Measurements from ENCODE around the gene TMEM123. TPM values are rescaled to one million over a fixed set of nuclear protein-coding genes. Genes with fewer than 3 reads are reported as not detected.
"Not testable (repeated sequence)": the region's sequence is repeated elsewhere in the genome, so short reads cannot be mapped to it uniquely, and the experiment has no call there.

Gene TMEM123
- total RNA-seq, 1 donor from 2014 or later, result 117 TPM

DNA sequence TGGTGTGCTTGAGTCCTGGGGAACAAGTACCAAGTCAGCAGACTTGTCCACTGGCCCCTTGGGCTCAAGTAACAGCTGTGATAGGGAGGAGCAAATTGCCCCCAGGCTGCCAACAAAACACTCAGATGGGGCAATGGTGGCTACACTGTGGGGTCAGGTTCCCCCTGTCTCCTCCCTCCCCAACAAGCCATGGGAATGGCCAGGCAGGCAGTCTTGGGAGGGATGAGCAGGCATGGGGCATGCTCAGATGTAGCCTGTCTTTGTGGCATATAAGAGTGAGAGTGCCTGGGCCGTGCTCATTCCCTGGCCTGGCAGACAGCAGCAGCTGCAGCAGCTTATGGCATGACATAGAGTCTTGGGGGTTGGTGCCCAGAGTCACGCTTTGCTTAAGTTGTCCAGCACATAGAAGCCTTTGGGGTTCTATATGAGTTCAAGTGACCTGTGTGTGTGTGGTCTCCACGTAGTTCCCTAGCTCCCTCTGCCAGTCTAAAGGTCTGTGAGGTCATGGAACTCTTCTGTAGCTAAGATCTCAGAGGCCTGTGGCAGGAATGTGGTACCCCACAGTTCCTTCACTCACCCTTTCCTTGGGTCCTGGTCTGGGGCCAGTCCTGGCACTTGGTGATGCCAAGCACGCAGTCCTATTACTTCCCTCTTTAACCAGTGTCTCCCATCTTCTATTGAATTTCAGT, 60.9 kb downstream of the TMEM123 start:
- no peak for DNase-seq

DNA sequence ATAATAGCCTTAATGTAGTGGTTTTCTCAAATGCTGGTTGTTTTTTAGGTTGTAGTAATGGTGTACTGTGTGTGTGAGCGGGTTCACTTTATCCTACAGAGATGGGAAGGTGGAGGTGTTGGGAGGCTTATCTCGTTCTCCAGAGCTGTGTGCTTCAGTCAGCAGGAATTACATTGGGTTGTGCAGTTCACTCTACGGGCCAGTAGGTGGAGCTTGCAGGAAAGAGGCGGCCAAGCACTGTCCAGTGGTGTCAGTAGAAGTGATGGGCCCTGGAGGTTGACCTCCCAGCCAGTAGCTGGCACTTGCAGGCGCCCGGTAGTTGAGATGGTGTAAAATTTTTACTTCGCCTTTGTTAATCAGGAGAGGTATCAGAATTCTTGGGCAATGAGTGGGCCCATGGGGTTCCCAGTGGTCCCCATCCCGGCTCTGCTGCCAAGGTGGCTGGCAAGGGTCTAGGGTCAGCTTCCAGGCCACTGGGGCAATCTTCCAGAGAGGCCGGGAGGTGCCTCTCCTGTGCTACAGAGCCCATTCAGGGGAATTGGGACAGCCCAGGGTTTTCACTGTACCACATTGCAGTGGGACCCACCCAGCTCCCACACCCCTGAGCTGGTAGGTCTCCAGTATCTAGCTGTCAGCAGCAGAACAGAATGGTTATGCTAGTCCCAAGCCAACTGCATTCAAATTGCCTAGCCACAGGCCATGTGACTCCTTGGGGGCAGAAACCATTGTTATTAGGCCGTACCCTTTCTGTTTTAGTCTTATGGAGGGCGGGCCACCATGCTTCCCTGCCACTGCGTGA, 61.7 kb downstream of the TMEM123 start:
- DNase-seq, result no peak

DNA sequence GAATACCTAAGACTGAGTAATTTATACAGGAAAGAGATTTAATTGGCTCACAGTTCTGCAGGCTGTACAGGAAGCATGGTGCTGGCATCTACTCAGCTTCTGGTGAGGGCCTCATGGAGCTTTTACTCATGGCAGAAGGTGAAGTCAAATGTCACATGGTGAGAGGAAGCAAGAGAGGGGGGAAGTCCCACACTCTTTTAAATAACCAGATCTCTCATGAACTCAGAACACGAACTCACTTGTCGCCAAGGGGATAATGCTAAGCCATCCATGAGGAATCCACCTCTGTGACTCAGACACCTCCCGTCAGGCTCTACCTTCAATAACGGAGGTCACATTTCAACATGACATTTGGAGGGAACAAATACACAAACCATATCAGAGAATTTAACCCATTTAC, 63.3 kb downstream of the TMEM123 start:
- no peak for DNase-seq

DNA sequence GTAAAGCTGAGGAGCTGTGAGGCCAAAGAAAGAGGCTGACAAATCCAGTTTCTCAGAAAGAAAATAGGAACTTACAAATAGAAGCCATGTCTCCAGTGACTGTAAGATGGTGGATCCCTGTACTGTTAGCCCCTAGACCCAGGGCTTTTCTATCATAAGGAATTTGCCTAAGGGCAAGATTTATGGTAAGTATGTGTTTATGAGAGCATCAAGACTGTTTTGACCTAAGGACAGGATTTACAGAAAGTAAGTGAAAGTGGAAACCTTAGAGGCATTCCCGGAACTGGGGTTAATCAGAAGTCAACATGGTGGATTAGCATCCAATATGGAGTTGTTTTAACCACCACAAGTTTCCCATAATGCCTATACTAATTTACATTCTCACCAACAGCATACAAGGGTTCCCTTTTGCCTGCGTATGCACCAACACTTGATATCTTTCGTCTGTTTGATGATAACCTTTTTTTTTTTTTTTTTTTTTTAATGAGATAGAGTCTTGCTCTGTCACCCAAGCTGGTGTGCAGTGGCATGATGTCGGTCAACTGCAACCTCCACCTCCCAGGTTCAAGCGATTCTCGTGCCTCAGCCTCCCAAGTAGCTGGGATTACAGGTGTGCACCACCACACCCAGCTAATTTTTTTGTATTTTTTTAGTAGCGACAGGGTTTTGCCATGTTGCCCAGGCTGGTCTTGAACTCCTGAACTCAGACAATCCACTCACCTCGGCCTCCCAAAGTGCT, 65.4 kb downstream of the TMEM123 start:
- DNase-seq, result no peak

DNA sequence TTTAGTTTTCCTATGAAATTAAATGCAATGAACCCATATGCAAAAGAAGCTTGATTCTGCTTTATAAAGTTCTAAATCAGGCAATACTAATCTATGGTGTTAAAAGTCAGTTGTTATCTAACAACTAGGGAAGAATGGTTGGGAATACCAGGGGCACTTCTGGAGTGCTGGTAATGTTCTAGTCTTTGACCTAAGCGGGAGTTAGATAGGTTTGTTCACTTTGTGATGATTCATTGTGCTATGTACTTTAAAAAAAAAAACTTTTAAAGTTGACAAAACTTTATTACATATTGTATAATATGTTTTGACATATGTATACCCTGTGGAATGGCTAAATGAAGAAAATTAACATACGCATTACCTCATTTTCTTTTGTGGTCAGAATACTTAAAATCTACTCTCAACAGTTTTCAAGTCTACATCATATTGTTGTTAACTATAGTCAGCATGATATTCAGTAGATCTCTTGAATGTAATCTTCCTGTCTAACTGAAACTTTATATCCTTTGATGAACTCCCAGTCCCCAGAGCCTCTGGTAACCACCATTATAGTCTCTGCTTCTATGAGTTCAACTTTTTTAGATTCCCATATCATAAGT, 66.3 kb downstream of the TMEM123 start:
- DNase-seq, result no peak

DNA sequence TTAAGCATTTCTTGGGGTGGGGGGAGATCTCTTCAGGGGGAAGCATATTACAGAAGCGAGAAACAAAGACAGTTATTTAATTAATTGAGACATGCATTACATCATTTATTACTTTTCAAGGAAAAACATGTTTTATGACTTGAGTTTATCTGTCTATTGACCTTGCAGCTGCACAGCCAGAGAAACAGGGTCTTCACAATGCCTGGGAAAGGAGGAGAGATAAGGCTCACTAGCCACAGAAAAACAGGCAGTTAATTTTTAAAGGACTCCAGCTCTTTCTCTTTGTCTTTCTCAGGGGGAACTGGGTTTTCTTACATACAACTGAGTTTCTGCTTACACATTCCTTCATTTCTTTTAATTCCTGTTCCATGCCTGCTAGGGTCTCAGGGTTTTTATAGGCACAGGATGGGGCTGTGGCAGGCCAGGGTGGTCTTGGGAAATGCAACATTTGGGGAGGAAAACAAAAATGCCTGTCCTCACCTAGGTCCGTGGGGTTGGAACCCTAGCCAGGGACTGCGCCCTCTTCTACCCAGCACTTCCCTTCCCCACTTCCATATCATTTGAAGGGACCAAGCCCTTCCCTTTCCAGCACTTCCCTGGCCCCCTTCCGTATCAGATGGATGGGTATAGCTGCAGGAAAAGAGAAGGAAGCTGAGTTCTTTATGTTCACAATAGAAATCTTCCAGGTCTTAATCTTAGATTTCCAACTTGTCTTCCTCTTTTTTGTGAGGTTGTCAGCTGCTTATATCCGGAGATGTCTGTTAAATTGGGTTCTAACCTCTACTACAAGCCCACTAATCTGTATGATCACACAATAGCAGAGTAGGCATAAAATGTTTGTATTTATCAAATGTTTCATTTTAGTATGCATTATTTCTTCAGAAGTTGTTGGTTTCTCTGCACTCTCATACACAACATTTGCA, 67.2 kb downstream of the TMEM123 start:
- no peak for DNase-seq

DNA sequence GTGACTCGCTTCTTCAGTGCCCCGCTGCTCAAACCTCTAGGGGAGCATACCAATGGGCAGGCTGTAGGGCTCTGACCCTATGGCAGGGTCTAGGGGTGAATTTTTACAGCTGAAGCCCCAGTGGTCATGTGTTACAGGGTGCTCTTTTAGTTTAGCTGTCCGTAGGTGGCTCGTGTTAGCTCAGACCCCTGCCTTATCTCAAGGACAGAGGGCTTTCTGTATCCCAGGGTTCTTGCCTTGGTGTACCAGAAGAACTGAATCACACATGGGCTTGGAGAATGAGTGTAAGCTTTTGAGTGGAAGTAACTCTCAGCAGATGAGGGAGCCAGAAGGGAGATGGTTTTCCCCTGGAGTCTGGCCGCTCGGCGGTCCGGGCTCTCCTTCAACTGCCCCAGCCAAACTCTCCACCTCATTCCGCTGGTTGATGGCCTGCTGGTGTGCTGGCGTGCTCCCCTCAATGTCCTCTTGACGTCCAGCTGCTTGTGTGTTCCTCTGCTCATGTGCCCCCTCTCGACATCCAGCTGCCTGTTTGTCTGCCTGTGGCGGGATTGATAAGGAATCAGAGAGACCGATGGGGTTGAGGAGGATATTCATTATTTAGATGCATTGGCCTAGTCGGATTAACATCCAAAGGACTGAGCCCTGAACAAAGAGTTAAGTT, 68.0 kb downstream of the TMEM123 start:
- no peak for DNase-seq

DNA sequence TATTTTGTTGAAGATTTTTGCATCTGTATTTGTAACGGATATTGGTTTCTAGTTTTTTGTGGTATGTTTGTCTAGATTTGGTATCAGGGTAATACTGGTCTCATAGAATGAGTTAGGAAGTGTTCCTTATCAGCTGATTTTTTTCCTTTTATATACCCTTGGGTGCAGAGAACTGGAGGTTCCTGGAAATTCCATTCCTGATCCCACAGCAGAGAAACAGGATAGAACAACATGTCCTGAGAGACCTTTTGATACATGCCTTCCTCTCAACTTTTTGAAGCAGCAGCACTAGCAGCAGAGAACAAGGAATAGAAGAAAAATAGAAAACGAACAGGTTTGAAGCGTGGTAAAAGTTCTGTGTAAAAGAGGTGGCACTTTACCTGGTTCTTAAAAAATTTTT, 68.7 kb downstream of the TMEM123 start:
- DNase-seq, result no peak

DNA sequence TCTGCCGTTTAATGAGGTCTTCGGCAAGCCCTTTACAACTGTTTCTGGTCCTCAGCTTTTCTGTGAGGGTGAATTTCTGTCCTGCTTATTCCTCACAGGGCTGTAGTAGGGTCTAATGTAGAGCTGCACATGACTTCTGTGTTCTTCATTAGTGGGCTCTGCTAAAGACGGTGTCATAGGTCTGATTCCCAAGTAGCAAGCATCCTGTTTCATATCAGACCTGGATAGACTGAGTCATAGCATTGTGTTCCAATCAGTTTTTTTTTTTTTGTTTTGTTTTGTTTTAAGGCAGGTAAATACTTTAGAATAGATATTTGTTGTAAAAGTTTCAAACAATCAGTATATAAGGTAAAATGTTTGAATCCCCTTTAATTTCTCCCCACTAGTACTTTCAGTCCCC, 70.2 kb downstream of the TMEM123 start:
- no peak for DNase-seq

DNA sequence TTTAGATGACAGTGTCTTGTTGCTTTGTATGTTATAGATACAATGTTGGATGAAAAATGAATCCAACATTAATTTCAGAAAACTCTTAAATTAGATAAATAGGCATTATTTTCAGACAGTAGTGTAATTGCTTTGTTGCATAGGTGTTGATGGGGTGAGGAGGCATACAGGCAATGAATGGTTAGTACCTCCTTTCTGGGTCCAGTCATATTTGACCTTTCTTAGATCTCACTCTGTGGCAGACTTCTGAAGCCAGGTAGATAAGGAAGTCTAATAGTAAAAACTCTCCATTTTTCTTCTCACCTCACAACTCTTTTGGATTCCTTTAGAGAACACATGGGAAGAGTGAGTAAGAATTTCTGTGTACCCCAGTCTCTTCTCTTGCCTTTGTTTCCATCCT, 73.7 kb downstream of the TMEM123 start:
- DNase-seq, result no peak

DNA sequence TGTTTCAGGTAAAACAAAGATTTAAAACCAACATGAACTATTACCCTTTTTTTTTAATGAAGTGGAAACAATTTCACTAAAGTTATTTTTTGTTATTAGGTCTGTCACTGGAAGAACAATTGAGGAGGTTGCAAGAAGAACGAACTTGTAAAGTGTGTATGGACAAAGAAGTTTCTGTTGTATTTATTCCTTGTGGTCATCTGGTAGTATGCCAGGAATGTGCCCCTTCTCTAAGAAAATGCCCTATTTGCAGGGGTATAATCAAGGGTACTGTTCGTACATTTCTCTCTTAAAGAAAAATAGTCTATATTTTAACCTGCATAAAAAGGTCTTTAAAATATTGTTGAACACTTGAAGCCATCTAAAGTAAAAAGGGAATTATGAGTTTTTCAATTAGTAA, 74.7 kb downstream of the TMEM123 start:
- DNase-seq, result no peak

DNA sequence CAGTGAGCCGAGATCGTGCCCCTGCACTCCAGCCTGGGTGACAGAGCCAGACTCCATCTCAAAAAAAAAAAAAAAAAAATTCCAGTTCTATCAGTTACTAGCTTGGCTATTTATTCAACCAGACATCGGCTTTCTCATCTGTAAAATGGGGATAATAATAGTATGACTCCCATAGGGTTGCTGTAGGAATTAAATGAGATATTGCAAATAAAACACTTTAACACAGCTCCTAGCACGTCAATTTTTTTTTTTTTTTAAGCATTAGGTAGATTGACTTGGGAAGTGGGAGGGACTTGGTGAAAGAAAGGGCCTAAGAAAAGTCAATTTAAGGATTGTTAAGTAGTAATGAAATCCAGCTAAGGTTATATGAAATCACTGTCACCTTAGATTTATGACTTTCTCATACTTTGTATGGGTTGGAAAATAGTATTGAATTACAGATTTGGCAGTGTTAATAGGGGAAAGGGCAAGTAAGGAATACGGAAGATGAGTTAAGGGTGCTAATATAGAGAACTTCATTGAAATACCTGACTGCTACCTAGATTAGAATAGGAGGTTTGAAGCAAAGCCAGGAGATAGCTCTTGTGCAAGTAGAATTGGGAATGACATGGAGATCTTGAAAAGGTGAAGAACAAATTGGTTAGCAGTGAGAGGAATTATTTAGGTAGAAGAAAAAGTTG, 76.7 kb downstream of the TMEM123 start:
- no peak for DNase-seq

DNA sequence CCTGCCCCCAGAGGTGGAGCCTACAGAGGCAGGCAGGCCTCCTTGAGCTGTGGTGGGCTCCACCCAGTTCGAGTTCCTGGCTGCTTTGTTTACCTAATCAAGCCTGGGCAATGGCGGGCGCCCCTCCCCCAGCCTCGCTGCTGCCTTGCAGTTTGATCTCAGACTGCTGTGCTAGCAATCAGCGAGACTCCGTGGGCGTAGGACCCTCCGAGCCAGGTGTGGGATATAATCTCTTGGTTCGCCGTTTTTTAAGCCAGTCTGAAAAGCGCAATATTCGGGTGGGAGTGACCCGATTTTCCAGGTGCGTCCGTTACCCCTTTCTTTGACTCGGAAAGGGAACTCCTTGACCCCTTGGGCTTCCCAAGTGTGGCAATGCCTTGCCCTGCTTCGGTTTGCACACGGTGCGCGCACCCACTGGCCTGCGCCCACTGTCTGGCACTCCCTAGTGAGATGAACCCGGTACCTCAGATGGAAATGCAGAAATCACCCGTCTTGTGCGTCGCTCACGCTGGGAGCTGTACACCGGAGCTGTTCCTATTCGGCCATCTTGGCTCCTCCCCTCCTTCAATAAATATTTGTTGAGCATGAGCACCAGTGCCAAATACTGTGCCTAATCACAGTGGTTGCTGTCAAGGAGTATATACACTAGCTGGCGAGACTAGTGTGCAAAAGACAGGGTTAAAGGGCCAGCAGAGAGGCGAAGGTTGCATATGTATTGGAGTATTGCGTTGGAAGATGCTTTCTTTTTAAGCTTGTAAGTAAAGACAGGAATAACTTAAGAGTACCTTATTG, 77.7 kb downstream of the TMEM123 start:
- DNase-seq, result not testable (repeated sequence)

DNA sequence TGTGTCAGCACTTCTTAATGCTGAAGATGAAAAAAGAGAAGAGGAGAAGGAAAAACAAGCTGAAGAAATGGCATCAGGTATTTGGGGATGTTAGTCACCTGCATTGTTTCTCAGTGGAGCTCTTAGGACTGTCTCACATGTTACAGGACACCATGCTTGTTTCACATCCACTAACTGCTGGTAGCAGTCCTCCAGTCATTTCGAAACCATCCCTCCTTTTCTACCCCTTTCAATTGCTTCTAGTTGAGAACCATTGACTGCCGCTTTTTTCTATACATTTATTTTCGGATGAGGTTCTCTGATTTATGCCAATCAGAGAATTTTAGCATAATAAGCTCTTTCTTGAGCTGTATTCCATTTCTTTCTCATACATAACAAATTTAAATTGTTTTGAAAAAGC, 84.1 kb downstream of the TMEM123 start:
- DNase-seq, result no peak

DNA sequence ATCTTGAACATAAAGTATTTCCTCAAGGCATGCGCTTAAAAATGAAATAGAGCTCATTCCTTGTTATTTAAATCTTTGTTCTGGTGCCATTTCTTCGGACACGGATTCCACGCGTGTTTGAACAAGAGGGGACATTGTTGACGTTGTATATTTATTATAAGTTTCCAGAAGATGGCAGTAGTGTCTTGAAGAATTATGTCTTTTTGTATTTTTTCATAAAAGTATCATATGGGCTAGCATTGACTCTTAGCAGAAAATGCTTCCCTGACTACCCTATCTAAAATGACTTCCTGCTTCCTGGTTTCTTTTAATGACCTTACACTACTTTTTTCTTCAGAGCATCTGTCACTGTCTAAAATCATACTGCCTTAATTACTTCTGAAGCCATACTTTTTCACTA, 85.2 kb downstream of the TMEM123 start:
- DNase-seq, result no peak

DNA sequence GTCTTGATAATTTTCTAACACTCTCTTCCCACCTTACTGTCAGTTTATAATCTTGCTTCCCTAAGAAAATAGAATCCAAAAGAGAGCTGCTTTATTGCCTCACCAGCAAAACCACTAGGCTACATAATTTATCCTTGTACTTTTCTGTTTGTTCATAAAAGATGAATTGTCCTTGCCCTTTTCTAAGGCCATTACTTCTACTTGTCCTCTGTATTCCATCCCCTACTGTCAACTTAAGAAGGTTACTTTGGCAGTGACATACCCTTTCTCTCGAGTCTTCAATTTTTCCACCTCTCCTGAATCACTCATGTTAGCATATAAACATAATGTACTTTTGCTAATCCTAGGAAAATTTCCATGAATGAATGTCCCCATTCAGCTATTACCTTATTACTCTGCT, 87.6 kb downstream of the TMEM123 start:
- no peak for DNase-seq

DNA sequence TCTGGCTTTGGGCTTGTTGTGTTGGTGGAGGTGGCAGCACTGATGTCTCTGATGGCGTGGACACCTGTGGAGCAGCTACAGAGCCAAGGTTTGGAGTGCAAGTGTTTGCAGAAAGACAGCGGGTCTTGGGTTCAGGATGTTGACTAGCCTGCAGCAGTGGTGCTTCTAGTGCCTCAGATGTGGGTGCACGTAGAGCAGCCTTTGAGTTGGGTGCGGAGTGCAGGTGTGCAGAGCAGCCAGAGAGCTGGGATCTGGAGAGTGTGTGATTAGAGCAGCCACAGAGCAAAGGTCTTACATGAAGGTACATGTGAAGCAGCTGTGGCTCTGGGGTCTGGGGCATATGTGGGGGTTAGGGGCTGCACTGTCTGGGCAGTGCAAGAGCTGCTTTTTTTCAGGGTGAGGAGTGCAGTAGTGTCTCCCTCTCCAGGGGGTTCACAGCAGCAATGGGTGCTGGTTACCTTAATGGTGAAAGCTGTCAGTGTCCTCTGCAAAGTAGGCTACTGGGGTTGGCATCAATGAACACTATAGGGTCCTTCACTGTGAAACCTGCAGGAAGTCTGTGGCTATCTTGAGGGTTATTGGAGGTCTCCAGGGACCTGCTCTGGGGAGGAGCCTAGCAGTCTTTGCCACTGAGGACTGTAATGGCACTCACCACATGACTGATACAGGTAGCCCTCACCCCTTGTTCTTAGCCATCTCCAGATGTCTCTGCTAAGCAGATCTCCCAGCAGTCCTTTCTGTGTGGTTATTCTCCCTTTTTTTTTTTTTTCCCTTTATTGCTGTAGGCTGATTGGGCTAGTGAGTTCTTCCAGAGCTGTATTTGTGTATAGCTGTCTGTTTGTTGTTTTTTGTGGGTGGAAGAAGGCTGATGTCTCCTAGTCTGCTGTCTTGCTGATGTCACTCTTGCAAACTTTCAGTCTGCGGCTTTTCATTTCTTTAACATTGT, 91.2 kb downstream of the TMEM123 start:
- no peak for DNase-seq

DNA sequence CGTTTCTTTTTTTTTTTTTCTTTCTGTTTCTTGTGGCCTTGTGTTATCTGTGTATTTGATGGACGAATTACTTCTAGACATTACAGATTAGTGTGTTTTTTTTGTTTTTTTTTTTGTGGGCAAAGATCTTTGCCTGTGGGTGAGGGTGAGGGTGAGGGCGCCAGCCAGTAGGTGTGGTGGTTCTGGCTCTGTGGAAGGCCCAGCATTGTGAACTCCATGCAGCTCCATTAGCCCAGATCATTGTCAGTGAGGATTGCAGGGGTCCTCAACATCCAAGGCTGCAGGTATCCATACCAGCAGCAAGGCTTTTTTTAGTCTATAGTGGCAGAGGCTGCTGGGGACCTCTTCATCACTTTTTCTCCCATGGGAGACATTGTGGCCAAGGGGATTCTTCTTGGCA, 91.9 kb downstream of the TMEM123 start:
- no peak for DNase-seq

DNA sequence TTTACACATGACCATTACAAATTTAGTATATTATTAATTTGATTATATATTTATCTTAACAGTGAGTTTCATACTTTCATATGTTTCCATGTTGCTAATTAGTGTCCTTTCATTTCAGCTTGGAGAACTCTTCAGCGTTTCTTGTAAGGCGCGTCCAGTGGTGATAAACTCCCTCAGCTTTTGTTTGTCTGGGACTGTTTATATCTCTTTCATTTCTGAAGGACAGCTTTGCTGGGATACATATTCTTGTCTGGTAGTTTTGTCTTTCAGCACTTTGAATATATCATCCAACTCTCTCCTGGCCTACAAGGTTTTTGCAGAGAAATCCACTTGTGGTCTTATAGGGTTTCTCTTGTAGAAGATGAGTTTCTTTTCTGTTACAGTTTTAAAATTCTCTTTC, 93.2 kb downstream of the TMEM123 start:
- DNase-seq, result no peak
